ENCODE results near the gene ZDHHC12. TPM values are rescaled to one million over a fixed set of nuclear protein-coding genes. Genes with fewer than 3 reads are reported as not detected.
A peak's percentile ranks its signal among the peaks of the same experiment; 100 is the strongest.

The ZDHHC12 gene
- total RNA-seq, 1 experiment from 2014 or later: 39.7 TPM

DNA sequence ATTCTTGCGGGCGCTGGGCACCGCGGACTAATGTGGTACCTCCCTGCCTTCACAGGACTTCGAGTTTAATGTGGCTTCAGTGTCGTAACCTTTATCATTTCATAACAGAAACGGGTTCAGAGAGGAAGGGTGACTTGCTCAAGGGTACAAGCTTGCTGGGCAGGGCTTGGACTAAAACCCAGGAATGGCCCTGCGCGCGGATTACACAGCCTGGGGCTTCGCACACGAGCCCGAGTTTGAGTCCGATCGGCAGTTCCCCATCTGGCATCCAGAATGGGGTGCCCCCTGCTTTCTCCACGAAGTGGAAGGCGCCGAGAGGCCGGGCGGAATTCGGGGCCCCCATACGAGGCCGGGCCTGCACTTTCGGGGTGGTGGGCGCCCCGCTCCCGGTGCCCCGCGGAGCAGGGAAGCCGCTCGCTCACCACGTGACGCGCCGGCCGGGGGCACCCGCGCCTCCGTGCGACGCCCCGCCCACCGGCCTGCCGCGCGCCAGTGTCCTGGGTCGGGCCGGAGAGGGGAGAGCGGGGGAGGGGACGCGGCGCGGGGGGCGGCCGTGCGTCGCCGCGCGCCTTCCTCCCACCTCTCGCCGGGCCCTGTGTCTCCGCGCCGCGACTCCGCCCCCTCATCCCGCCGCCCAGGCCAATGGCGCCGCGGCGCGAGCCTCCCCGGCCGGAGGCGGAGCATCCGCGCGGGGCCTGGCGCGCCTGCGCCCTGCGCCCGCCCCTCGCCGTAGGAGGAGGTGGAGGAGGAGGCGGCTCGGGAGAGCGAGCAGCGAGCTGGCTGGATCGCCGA lies 35.2 kb downstream of the ZDHHC12 start, which contains the start of gene SET (continued):
- TF ChIP-seq ATF1 (CRISPR knock-in tag; IDR thresholded peaks at IDR 0.05) (no peak), CREB1 (CRISPR knock-in tag; IDR thresholded peaks at IDR 0.05) (no peak), PREB (CRISPR knock-in tag; IDR thresholded peaks at IDR 0.05; ENCODE audit: borderline replicate concordance) (no peak), FOXJ3 (CRISPR knock-in tag; IDR thresholded peaks at IDR 0.05; ENCODE audit: borderline replicate concordance) (no peak), JAZF1 (CRISPR knock-in tag; IDR thresholded peaks at IDR 0.05) (no peak), ETV6 (CRISPR knock-in tag; IDR thresholded peaks at IDR 0.05) (peak; percentile 55; the same call in 1 of the 2 replicates), SP1 (CRISPR knock-in tag; conservative IDR thresholded peaks at IDR 0.05) (peak; percentile 89), SOX15 (CRISPR knock-in tag; IDR thresholded peaks at IDR 0.05) (no peak), IRF2 (CRISPR knock-in tag; IDR thresholded peaks at IDR 0.05; ENCODE audit: borderline replicate concordance, low read depth) (no peak), ZNF263 (CRISPR knock-in tag; IDR thresholded peaks at IDR 0.05; ENCODE audit: low read depth) (no peak), GTF2I (CRISPR knock-in tag; conservative IDR thresholded peaks at IDR 0.05) (no peak), AR (CRISPR knock-in tag; IDR thresholded peaks at IDR 0.05) (no peak), TP53 (CRISPR knock-in tag; IDR thresholded peaks at IDR 0.05) (no peak), PRRX2 (CRISPR knock-in tag; IDR thresholded peaks at IDR 0.05) (no peak; the same call in 1 of the 2 replicates), ZNF396 (CRISPR knock-in tag; IDR thresholded peaks at IDR 0.05; ENCODE audit: borderline replicate concordance) (no peak), ZNF138 (CRISPR knock-in tag; conservative IDR thresholded peaks at IDR 0.05) (no peak), ZNF232 (CRISPR knock-in tag; IDR thresholded peaks at IDR 0.05) (peak; percentile 15; the same call in 1 of the 2 replicates), NFATC4 (CRISPR knock-in tag; IDR thresholded peaks at IDR 0.05) (no peak), NR2C2 (CRISPR knock-in tag; IDR thresholded peaks at IDR 0.05) (no peak), CBFB (CRISPR knock-in tag; IDR thresholded peaks at IDR 0.05; ENCODE audit: low read depth) (no peak), MAX (CRISPR knock-in tag; IDR thresholded peaks at IDR 0.05) (peak; percentile 53), GRHL2 (CRISPR knock-in tag; IDR thresholded peaks at IDR 0.05; ENCODE audit: insufficient replicate concordance, severe bottlenecking) (no peak), GABPB1 (CRISPR knock-in tag; IDR thresholded peaks at IDR 0.05) (peak; percentile 51; the same call in 1 of the 2 replicates), ELF4 (CRISPR knock-in tag; IDR thresholded peaks at IDR 0.05; ENCODE audit: low read depth) (no peak)
- TF ChIP-seq, protein P1, sequence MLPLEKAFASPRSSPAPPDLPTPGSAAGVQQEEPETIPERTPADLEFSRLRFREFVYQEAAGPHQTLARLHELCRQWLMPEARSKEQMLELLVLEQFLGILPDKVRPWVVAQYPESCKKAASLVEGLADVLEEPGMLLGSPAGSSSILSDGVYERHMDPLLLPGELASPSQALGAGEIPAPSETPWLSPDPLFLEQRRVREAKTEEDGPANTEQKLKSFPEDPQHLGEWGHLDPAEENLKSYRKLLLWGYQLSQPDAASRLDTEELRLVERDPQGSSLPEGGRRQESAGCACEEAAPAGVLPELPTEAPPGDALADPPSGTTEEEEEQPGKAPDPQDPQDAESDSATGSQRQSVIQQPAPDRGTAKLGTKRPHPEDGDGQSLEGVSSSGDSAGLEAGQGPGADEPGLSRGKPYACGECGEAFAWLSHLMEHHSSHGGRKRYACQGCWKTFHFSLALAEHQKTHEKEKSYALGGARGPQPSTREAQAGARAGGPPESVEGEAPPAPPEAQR (CRISPR knock-in tag; IDR thresholded peaks at IDR 0.05): no peak
- TF ChIP-seq, protein P2, sequence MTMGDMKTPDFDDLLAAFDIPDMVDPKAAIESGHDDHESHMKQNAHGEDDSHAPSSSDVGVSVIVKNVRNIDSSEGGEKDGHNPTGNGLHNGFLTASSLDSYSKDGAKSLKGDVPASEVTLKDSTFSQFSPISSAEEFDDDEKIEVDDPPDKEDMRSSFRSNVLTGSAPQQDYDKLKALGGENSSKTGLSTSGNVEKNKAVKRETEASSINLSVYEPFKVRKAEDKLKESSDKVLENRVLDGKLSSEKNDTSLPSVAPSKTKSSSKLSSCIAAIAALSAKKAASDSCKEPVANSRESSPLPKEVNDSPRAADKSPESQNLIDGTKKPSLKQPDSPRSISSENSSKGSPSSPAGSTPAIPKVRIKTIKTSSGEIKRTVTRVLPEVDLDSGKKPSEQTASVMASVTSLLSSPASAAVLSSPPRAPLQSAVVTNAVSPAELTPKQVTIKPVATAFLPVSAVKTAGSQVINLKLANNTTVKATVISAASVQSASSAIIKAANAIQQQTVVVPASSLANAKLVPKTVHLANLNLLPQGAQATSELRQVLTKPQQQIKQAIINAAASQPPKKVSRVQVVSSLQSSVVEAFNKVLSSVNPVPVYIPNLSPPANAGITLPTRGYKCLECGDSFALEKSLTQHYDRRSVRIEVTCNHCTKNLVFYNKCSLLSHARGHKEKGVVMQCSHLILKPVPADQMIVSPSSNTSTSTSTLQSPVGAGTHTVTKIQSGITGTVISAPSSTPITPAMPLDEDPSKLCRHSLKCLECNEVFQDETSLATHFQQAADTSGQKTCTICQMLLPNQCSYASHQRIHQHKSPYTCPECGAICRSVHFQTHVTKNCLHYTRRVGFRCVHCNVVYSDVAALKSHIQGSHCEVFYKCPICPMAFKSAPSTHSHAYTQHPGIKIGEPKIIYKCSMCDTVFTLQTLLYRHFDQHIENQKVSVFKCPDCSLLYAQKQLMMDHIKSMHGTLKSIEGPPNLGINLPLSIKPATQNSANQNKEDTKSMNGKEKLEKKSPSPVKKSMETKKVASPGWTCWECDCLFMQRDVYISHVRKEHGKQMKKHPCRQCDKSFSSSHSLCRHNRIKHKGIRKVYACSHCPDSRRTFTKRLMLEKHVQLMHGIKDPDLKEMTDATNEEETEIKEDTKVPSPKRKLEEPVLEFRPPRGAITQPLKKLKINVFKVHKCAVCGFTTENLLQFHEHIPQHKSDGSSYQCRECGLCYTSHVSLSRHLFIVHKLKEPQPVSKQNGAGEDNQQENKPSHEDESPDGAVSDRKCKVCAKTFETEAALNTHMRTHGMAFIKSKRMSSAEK (CRISPR knock-in tag; IDR thresholded peaks at IDR 0.05; ENCODE audit: borderline replicate concordance): no peak
- TF ChIP-seq, protein P3, sequence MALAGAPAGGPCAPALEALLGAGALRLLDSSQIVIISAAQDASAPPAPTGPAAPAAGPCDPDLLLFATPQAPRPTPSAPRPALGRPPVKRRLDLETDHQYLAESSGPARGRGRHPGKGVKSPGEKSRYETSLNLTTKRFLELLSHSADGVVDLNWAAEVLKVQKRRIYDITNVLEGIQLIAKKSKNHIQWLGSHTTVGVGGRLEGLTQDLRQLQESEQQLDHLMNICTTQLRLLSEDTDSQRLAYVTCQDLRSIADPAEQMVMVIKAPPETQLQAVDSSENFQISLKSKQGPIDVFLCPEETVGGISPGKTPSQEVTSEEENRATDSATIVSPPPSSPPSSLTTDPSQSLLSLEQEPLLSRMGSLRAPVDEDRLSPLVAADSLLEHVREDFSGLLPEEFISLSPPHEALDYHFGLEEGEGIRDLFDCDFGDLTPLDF (CRISPR knock-in tag; IDR thresholded peaks at IDR 0.05): no peak
- TF ChIP-seq, protein P4, sequence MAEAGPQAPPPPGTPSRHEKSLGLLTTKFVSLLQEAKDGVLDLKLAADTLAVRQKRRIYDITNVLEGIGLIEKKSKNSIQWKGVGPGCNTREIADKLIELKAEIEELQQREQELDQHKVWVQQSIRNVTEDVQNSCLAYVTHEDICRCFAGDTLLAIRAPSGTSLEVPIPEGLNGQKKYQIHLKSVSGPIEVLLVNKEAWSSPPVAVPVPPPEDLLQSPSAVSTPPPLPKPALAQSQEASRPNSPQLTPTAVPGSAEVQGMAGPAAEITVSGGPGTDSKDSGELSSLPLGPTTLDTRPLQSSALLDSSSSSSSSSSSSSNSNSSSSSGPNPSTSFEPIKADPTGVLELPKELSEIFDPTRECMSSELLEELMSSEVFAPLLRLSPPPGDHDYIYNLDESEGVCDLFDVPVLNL (CRISPR knock-in tag; IDR thresholded peaks at IDR 0.05; ENCODE audit: borderline replicate concordance, low read depth): 0 out of 2 replicates have a peak, but pooled peaks have one; percentile 34
